ENCODE measurements around the gene DKKL1.

DKKL1 gene

DNA sequence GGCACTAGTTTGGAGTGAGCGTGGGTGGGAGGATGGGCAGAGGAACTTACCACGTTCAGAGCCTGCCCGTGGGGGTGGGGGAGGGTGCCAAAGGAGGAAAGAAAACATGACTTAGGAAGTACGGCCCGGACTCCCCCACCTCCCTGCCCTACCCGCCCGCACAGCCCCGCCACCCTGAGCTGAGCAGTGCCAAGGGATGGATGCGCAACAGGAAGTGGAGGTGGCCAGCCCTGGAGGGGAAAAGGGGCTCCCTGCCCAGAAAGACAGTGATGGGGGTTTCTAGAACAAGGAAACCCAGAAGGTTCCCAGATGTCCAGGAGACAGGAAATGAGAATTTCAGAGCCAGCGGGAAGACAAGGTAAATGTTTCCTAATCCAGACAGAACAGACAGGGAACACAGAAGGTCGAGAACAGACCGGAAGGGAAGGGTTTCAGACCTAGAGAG lies 7.7 kb upstream of the DKKL1 start:
- H3K9ac ChIP-seq (ENCODE audit: low read length): no peak overlapping the region
- H3K36me3 ChIP-seq (ENCODE audit: control insufficient read depth, insufficient read depth, low read length, severe bottlenecking): peaks cover 36% of the 10 kb centered on the region
- no peak for DNase-seq (ENCODE audit: low read depth)
- no peaks in the 10 kb centered on the region for H3K27me3 ChIP-seq (replicated peaks; ENCODE audit: control insufficient read depth, insufficient read depth, low read length)
- no peak overlapping the region for H3K4me3 ChIP-seq (ENCODE audit: low read length)
- no peaks in the 10 kb centered on the region for H3K9me3 ChIP-seq (ENCODE audit: control insufficient read depth, low read length)
- peaks cover under 1% of the 10 kb centered on the region for H3K4me1 ChIP-seq (ENCODE audit: control insufficient read depth, insufficient read depth, low read length)

- no peak overlapping the region for H3K9ac ChIP-seq (ENCODE audit: low read length)
- DNase-seq (ENCODE audit: low read depth): no peak
- no peaks in the 10 kb centered on the region for H3K27me3 ChIP-seq (replicated peaks; ENCODE audit: control insufficient read depth, insufficient read depth, low read length)
- H3K36me3 ChIP-seq (ENCODE audit: control insufficient read depth, insufficient read depth, low read length, severe bottlenecking): peaks cover 32% of the 10 kb centered on the region
- no peak overlapping the region for H3K4me3 ChIP-seq (ENCODE audit: low read length)
- peaks cover 4% of the 10 kb centered on the region for H3K4me1 ChIP-seq (ENCODE audit: control insufficient read depth, insufficient read depth, low read length)
- no peaks in the 10 kb centered on the region for H3K9me3 ChIP-seq (ENCODE audit: control insufficient read depth, low read length)
Measured at GRCh38 chr19:49356382-49356781, 7.3 kb upstream of the DKKL1 start.

- DNase-seq (ENCODE audit: low read depth): no peak
- H3K4me3 ChIP-seq (ENCODE audit: low read length): no peak overlapping the region
- no peaks in the 10 kb centered on the region for H3K27me3 ChIP-seq (replicated peaks; ENCODE audit: control insufficient read depth, insufficient read depth, low read length)
- no peak overlapping the region for H3K9ac ChIP-seq (ENCODE audit: low read length)
- H3K36me3 ChIP-seq (ENCODE audit: control insufficient read depth, insufficient read depth, low read length, severe bottlenecking): peaks cover 30% of the 10 kb centered on the region
- H3K4me1 ChIP-seq (ENCODE audit: control insufficient read depth, insufficient read depth, low read length): peaks cover 4% of the 10 kb centered on the region
- no peaks in the 10 kb centered on the region for H3K9me3 ChIP-seq (ENCODE audit: control insufficient read depth, low read length)
Measured at GRCh38 chr19:49357186-49357585, 6.5 kb upstream of the DKKL1 start.

DNA sequence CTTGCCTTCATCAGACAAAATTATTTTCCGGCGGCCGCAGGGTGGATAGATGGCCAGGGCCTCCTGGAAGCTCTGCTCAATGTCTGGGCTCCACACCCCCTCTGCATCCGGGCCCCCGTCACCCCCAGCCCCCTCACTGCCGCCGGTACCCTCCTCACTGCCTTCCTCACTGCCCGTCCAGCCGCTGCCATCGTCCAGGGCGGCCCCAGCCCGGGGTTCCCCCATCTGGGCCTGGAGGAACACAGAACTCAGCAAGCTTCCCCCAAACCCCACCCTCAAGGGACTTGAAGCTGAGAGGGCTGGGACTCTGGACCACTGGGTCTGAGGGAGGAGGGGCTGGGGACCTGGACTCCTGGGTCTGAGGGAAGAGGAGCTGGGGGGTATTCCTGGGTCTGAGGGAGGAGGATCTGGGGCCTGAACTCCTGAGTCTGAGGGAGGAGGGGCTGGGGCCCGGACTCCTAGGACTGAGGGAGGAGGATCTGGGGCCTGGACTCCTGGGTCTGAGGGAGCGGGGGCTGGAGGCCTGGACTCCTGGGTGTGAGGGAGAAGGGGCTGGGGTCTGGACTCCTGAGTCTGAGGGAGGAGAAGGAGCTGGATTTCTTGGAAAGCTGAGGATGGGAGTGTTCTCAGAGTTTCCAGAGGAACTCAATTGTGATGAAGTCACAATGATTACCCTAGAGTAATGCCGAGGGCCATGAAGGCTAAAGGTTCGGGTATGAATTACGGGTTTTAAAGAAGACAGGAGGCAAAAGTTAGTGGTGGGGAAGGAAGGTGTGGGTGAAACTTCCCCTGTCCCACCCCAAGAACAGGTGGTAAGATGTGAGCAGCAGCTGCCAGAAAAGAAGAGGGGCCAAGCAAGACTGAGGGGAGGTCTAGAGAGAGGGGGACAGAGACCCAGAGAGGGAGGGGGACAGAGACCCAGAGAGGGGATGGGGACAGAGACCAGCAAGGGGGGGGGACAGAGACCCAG lies 3.5 kb upstream of the DKKL1 start:
- Histone ChIP-seq H3K4me3 (ENCODE audit: low read length) (no peak overlapping the region), H3K27me3 (replicated peaks; ENCODE audit: control insufficient read depth, insufficient read depth, low read length) (no peaks in the 10 kb centered on the region), H3K9ac (ENCODE audit: low read length) (no peak overlapping the region), H3K9me3 (ENCODE audit: control insufficient read depth, low read length) (no peaks in the 10 kb centered on the region), H3K36me3 (ENCODE audit: control insufficient read depth, insufficient read depth, low read length, severe bottlenecking) (peaks cover 12% of the 10 kb centered on the region), H3K4me1 (ENCODE audit: control insufficient read depth, insufficient read depth, low read length) (peaks cover 13% of the 10 kb centered on the region)
- peak; percentile 2 for DNase-seq (ENCODE audit: low read depth)

DNA sequence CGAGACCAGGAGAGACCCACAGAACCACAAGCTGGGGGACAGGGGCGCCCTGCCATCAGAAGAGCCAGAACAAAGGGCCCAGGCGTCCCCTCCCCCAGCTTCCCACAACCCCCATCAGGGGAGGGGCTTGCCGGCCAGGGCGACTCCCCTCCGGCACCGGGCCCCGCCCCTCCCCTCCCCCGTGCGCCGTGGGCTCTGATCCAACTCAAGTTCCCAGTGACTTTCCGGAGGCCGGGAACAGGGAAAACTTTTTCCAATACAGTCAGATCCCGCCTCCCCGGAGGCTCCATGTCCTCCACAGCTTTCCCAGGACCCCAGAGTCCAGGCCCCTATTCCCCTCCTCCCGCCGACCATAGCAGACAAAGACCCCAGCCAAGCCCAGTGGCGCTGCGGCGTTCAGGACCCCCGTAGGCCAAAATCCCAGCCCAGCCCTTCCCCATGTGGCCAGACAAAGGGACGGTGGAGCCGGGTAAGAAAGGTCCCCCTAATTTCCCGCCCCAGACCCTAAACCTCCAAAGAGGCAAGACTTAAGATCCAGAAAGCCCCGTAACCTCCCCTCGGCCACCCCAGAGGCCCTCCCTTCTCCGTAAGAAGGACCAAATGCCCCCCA lies 2.1 kb upstream of the DKKL1 start:
- Histone ChIP-seq H3K4me3 (ENCODE audit: low read length) (peak overlapping the region; percentile 90), H3K27me3 (replicated peaks; ENCODE audit: control insufficient read depth, insufficient read depth, low read length) (no peaks in the 10 kb centered on the region), H3K36me3 (ENCODE audit: control insufficient read depth, insufficient read depth, low read length, severe bottlenecking) (peaks cover 10% of the 10 kb centered on the region), H3K9me3 (ENCODE audit: control insufficient read depth, low read length) (no peaks in the 10 kb centered on the region), H3K9ac (ENCODE audit: low read length) (peak overlapping the region; percentile 93), H3K4me1 (ENCODE audit: control insufficient read depth, insufficient read depth, low read length) (peaks cover 13% of the 10 kb centered on the region)
- peak; percentile 94 for DNase-seq (ENCODE audit: low read depth)

DNA sequence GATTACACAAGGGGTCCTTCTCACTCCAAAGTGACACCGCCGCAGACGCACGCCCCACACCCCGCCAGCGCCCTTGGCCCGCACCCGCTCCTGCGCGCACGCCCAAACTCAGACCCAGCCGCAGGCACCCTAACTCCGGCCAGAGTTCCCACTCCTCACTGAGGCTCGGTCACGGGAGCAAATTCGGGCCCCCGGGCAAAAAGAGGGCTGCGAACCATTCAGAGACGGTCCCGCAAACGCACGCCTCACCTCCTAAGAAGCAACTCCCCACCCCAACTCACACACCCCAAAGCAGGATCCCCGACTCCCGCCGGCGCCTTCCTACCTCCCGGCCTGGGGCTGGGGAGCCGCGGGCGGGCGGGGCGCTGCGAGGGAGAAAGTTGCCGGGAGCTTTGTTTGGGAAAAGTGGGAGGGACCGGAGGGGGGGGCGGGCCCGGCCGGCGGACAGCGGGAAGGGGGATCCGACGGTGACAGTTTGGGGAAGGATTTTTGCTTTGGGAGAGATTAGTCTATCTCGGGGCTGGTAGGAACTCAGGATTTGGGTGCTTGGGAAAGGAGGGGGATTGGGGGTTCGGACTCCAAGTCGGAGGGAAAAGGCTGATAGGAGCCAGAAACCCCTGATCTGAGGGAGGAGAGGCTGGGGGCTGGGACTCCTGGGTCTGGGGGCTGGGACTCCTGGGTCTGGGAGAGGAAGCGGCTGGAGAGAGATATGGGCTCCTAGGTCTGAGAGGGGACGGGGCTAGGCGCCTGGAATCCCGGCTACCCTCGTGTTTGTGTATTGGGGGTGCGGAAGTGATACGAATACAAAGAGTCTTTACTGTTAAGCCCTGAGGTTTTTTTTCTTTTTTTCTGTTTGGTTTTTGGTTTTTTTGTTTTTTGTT lies 1.4 kb upstream of the DKKL1 start, which contains the start of gene TEAD2:
TSS of gene TEAD2 (minus strand) at position 369 of the 881 bp plus-strand sequence. CDS start 2,341 bp downstream, outside the sequence.
- peaks cover 13% of the 10 kb centered on the region for H3K4me1 ChIP-seq (ENCODE audit: control insufficient read depth, insufficient read depth, low read length)
- peaks cover 10% of the 10 kb centered on the region for H3K36me3 ChIP-seq (ENCODE audit: control insufficient read depth, insufficient read depth, low read length, severe bottlenecking)
- no peaks in the 10 kb centered on the region for H3K27me3 ChIP-seq (replicated peaks; ENCODE audit: control insufficient read depth, insufficient read depth, low read length)
- peak within 1 kb of the TSS; percentile 90 for H3K4me3 ChIP-seq (ENCODE audit: low read length)
- H3K9me3 ChIP-seq (ENCODE audit: control insufficient read depth, low read length): no peaks in the 10 kb centered on the region
- DNase-seq (ENCODE audit: low read depth): peak; percentile 86
- H3K9ac ChIP-seq (ENCODE audit: low read length): peak within 1 kb of the TSS; percentile 93

DNA sequence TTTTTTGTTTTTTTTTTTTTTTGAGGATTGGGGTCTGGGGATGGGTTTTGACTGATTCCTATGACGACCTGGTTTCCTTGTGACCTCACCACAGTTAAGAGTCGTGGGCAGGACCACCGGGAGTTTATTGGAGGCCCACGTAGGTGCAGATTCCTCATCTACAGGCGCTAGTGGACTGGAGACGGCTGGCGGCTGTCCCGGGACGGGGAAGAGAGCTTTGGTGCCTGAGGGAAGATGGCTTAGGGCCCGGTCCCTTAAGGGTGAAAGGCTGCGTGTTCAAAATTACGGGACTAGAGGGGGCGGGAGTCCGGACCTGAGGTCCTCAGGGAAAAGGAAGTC lies 779 bp upstream of the DKKL1 start:
- Histone ChIP-seq H3K9ac (ENCODE audit: low read length) (peak overlapping the region; percentile 93), H3K4me3 (ENCODE audit: low read length) (peak overlapping the region; percentile 90), H3K27me3 (replicated peaks; ENCODE audit: control insufficient read depth, insufficient read depth, low read length) (no peaks in the 10 kb centered on the region), H3K9me3 (ENCODE audit: control insufficient read depth, low read length) (no peaks in the 10 kb centered on the region), H3K4me1 (ENCODE audit: control insufficient read depth, insufficient read depth, low read length) (peaks cover 13% of the 10 kb centered on the region), H3K36me3 (ENCODE audit: control insufficient read depth, insufficient read depth, low read length, severe bottlenecking) (peaks cover 10% of the 10 kb centered on the region)
- peak; percentile 75 for DNase-seq (ENCODE audit: low read depth)

DNA sequence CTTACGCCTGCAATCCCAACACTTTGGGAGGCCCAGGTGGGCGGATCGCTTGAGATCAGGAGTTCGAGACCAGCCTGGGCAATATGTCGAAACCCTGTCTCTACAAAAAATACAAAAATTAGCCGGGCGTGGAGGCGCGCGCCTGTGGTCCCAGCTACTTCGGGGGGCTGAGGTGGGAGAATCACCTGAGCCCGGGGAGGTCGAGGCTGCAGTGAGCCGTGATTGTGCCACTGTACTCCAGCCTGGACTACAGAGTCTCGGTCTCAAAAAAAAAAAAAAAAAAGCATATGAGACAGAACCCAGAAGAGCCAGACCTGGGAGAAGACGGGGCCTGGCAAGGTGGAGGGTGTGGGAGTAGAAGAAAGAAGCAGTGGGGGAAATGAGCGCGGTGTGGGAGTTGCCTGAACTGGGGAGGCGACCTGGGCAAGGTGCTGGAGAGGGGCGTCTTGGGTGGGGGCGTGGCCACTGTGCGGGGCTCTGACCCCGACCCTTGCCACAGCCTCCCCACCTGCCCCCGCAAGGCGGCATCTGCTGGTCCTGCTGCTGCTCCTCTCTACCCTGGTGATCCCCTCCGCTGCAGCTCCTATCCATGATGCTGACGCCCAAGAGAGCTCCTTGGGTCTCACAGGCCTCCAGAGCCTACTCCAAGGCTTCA lies 533 bp downstream of the DKKL1 start:
- peak overlapping the region; percentile 90 for H3K4me3 ChIP-seq (ENCODE audit: low read length)
- H3K36me3 ChIP-seq (ENCODE audit: control insufficient read depth, insufficient read depth, low read length, severe bottlenecking): peaks cover under 1% of the 10 kb centered on the region
- peaks cover 8% of the 10 kb centered on the region for H3K9me3 ChIP-seq (ENCODE audit: control insufficient read depth, low read length)
- no peaks in the 10 kb centered on the region for H3K27me3 ChIP-seq (replicated peaks; ENCODE audit: control insufficient read depth, insufficient read depth, low read length)
- H3K4me1 ChIP-seq (ENCODE audit: control insufficient read depth, insufficient read depth, low read length): peaks cover 13% of the 10 kb centered on the region
- H3K9ac ChIP-seq (ENCODE audit: low read length): peak overlapping the region; percentile 64
- no peak for DNase-seq (ENCODE audit: low read depth)

DNA sequence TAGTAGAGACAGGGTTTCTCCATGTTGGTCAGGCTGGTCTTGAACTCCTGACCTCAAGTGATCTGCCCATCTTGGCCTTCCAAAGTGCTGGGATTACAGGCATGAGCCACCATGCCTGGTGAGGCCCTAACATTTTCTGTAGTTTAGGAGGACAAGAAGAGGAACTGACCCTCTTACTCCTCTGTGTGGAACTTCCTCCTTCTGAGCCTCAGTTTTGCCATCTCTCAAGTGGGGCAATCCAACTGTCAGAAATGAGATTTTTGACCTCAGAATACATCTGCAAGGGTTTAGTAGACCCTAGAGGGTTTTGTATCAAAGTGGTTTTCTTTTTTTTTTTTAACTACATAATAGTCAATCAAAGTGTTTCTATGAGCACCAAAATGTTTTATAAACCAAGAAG lies 2.4 kb downstream of the DKKL1 start:
- H3K9me3 ChIP-seq (ENCODE audit: control insufficient read depth, low read length): peaks cover 26% of the 10 kb centered on the region
- no peak overlapping the region for H3K4me3 ChIP-seq (ENCODE audit: low read length)
- no peak overlapping the region for H3K9ac ChIP-seq (ENCODE audit: low read length)
- H3K36me3 ChIP-seq (ENCODE audit: control insufficient read depth, insufficient read depth, low read length, severe bottlenecking): no peaks in the 10 kb centered on the region
- H3K4me1 ChIP-seq (ENCODE audit: control insufficient read depth, insufficient read depth, low read length): peaks cover 11% of the 10 kb centered on the region
- DNase-seq (ENCODE audit: low read depth): no peak
- H3K27me3 ChIP-seq (replicated peaks; ENCODE audit: control insufficient read depth, insufficient read depth, low read length): no peaks in the 10 kb centered on the region

DNA sequence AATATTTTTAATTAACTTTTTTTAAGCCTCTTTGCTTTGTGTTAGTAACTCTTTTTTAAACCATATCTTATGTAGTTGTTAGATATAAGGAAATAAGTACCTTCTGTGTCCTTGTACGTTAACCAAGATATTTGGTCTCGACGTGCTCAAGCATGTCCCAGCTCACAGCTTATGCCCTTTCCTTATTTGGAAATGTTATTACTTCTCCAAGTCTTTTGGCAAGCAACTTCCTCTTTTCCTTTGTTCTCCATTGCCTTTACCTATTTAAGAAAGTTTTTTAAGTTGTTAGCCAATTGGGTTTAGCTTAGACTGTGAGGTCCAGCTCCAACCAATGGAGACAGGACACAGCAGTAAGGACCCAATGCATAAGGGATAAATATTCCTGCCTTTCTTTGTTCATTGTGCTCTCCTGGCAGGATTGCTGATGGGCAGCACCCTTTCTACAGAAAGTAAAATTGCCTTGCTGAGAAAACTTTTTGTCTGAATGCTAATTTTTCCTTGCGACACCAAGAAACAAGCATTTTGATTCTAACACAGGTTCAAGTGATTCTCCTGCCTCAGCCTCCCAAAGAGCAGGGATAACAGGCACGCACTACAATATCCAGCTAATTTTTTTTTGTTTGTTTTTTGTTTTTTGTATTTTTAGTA lies 5.2 kb downstream of the DKKL1 start:
- Histone ChIP-seq H3K9me3 (ENCODE audit: control insufficient read depth, low read length) (peaks cover 26% of the 10 kb centered on the region), H3K36me3 (ENCODE audit: control insufficient read depth, insufficient read depth, low read length, severe bottlenecking) (no peaks in the 10 kb centered on the region), H3K9ac (ENCODE audit: low read length) (no peak overlapping the region), H3K4me1 (ENCODE audit: control insufficient read depth, insufficient read depth, low read length) (no peaks in the 10 kb centered on the region), H3K4me3 (ENCODE audit: low read length) (no peak overlapping the region), H3K27me3 (replicated peaks; ENCODE audit: control insufficient read depth, insufficient read depth, low read length) (peaks cover 3% of the 10 kb centered on the region)
- DNase-seq (ENCODE audit: low read depth): no peak

Measured in adipocyte (in vitro differentiated cells).